HG02759 (cell line): ENCODE measurements around the gene RPS15.
"Not testable (repeated sequence)": the region's sequence is repeated elsewhere in the genome, so short reads cannot be mapped to it uniquely, and the experiment has no call there.

ENCODE experiments used
- ATAC-seq: cut with Tn5 transposase; IDR thresholded peaks from one replicate; pipeline ENCODE4 v1.9.1; 2021; ENCODE audit warnings: mild to moderate bottlenecking, moderate library complexity; ENCODE audit not compliant: unreplicated experiment

Gene RPS15

DNA sequence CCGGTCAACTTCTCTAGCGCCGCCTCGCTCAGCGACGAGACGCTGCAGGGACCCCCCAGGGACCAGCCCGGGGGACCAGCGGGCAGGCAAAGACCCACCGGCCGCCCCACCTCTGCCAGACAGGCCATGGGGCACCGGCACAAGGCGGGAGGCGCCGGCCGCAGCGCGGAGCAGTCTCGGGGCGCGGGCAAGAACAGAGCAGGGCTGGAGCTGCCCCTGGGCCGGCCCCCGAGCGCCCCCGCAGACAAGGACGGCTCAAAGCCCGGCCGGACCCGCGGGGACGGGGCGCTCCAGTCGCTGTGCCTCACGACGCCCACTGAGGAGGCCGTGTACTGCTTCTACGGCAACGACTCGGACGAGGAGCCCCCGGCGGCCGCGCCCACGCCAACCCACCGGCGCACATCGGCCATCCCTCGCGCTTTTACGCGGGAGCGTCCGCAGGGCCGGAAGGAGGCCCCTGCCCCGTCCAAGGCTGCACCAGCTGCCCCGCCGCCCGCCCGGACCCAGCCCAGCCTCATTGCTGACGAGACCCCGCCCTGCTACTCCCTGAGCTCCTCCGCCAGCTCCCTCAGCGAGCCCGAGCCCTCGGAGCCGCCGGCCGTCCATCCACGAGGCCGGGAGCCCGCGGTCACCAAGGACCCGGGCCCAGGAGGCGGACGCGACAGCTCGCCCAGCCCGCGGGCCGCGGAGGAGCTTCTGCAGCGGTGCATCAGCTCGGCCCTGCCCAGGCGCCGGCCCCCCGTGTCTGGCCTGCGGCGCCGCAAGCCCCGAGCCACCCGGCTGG, 29.5 kb downstream of the RPS15 start:
- ATAC-seq = no peak

- ATAC-seq = no peak
Measured at GRCh38 chr19:1468274-1468820, 30.2 kb downstream of the RPS15 start.

GRCh38 chr19:1468821-1469254, 30.6 kb downstream of the RPS15 start:
- no peak for ATAC-seq

DNA sequence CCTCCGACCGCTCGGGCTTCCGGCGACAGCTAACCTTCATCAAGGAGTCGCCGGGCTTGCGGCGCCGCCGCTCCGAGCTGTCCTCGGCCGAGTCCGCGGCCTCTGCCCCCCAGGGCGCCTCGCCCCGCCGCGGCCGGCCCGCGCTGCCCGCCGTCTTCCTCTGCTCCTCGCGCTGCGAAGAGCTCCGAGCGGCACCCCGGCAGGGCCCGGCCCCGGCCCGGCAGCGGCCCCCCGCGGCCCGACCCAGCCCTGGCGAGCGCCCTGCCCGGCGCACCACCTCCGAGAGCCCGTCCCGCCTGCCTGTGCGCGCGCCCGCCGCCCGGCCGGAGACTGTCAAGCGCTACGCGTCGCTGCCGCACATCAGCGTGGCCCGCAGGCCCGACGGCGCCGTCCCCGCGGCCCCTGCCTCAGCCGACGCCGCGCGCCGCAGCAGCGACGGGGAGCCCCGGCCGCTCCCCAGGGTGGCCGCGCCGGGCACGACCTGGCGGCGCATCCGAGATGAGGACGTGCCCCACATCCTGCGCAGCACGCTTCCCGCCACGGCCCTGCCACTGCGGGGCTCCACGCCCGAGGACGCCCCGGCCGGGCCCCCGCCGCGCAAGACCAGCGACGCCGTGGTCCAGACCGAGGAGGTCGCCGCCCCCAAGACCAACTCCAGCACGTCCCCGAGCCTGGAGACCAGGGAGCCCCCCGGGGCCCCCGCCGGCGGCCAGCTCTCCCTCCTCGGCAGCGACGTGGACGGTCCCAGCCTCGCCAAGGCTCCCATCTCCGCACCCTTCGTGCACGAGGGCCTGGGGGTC, 31.3 kb downstream of the RPS15 start:
- no peak for ATAC-seq

GRCh38 chr19:1470055-1470304, 31.8 kb downstream of the RPS15 start:
- no peak for ATAC-seq

- no peak for ATAC-seq
Measured at GRCh38 chr19:1470305-1471009, 32.3 kb downstream of the RPS15 start.

- ATAC-seq = no peak
Measured at GRCh38 chr19:1471010-1471514, 32.9 kb downstream of the RPS15 start.

DNA sequence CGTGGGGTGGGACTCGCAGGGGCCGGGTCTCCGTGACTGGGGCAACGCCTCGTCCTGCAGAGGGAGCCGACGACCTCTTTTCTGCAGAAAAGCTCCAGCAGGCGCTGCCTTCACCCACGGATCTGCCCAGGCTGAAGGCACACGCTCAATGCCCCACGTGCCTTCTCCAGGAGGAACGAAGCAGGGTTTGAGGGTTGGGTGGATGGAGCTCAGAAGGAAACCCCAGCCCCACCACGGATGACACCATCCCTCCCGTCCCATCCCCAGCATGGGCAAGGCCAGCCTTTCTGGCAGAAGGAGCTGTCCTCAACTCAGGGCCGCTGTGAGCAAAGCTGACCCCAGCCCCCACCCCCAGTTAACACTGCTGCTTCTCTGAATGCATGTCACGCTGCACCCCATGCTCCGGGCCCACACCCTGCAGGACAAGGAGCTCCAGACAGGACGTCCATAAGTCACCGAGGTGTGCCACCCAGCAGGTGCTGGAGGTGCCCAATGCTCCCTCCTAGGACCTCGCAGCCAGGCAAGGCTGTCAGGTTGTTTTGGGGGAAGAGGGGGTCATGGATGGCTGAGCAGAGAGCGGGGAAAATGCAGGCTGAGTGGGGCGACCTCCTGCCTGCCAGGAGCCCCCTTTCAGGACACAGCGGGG, 33.4 kb downstream of the RPS15 start:
- ATAC-seq = no peak

DNA sequence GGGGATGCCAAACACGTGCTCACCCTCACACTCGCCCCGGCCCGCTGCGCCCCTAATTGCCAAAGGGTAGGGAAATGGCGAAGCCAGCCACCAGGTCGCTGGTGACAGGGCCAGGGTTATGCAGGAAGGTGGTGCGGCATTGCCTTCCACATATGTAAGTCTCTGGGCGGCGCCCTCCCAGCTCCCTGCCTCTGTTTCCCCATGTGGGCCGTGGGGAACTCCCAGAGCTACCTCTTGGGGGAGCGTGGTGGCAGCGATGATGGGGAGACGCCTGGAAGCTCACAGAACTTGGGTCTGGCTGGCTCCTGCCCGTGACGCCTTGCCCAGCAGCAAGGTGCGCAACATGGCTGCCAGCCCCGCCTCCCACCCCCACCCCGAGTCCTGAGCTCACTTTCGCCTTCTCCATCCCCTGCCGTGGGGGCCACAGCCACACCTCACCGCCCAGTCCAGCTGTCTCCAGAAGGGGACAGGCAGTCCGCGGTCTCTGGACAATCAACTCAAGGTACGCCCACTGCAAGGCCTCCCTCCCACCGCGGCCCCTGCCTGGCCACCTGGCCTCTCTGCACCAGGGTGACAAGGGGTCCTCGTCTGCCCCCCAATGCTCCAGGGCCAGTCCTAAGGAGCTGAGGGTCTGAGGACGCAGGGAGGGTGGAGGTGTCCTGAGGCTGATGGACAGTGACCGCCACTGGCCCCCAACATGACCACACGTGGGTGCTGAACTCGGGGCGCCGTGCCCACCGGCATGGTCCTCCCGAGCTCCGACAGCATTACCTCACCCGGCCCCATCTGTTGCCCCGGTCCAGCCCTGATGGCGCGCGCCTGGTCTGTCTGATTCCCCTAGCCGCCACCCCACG, 34.3 kb downstream of the RPS15 start:
- no peak for ATAC-seq

- no peak for ATAC-seq
Measured at GRCh38 chr19:1473085-1473851, 35.1 kb downstream of the RPS15 start.

- ATAC-seq = no peak
Measured at GRCh38 chr19:1474011-1474764, 36.0 kb downstream of the RPS15 start.

- ATAC-seq = no peak
Measured at GRCh38 chr19:1474765-1475351, 36.7 kb downstream of the RPS15 start.

DNA sequence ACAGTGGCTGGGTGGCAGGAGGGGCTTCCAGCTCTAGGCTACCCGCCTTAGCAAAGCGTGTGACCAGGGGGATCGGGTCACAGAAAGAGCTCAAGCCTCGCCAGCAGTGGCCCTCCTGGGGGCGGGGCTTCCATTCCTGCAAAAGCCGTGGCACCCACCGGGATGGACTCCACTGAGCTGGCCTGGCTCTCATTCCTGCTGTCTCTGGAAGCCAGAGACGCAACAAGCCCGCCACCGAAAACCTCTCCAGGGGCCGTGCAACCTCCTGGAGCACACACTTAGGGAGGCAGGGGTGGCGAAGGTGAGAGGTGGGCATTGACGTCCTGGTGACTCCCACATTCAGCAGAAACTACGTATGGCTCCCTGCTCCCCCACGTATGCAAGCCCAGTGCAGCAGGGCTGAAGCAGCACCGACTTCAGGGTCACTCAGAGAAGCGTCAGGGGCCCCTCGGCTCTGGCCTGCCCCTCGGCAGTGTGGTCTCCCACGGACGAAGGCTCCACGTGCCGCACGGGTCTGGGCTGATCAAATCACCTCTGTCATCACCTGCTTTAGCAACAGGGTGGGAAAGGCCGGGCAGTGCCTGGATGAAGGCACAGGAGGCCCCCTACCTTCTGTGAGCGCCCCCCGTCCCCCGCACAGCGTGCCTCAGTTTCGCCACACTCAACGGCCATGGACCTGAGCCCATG, 37.7 kb downstream of the RPS15 start:
- ATAC-seq = no peak

DNA sequence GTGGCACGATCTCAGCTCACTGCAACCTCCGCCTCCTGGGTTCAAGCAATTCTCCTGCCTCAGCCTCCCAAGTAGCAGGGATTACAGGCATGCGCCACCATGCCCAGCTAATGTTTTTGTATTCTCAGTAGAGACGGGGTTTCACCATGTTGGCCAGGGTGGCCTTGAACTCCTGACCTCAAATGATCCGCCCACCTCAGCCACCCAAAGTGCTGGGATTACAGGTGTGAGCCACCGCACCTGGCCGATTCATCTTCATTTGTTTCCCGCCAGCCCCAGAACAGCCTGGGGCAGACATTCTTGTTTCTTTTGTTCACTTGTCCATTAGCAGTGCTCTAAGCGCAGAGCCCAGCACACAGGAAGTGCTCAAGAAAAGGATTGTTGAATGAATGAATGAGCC, 38.9 kb downstream of the RPS15 start:
- ATAC-seq = not testable (repeated sequence)

- ATAC-seq = peak; percentile 90
Measured at GRCh38 chr19:1478934-1479707, 40.9 kb downstream of the RPS15 start, which contains the start of gene C19orf25. Gene C19orf25, minus strand, starts transcription at chr19:1479215. Its CDS starts 312 bp downstream, at chr19:1478903.

DNA sequence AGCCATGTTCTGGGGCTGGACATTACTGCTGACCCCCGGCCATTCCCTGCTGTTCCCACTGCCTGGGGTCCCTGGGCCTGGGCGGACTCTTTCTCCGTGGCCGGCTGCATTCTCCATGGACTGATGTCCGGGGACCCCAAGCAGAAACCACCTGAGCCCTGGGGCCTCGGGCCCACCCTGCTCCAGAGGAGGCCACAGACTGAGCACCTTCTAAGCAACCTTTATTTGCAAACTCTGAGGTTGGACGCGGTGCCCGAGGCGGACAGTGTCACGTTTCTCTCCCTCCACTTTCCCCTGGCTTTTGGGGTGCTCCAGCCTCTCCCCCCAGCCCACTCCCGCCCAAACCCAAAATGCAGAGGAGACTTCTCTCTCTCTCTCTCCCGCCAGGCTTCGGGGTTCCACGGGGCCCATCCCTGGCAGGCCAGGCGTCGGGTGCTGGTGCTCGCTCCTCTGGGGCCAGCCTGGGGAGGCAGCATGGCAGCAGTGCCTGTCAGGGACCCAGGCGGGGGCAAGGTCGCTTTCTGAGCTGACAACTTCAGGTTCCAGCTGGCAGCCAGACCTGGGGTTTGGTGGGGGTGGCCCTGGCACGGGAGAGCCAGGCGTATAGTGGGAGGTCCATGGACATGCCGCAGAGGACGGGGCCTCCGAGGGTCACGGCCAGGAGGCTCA, 43.2 kb downstream of the RPS15 start:
- no peak for ATAC-seq
